Lower lobe of right lung (tissue), 2 donors: ENCODE data around the gene FFAR4. TPM values are rescaled to one million over a fixed set of nuclear protein-coding genes. Genes with fewer than 3 reads are reported as not detected.

Experiments used
- ATAC-seq, 2 donors: fragments of 200-7000 bp; cut with Tn5 transposase; one replicate each; pipeline ENCODE4 v1.9.1; 2020 to 2022; ENCODE audit warnings: mild to moderate bottlenecking in 2 of 2, moderate library complexity in 2 of 2
- DNase-seq: peaks from one replicate; pipeline ENCODE4 v3.0.0-alpha.2; 2020
- H3K27ac ChIP-seq: fragments of 200-600 bp; one replicate; pipeline ENCODE4 v1.8.0; 2022
- H3K27me3 ChIP-seq: fragments of 200-600 bp; one replicate; pipeline ENCODE4 v1.8.0; 2022; ENCODE audit warnings: low read depth
- H3K36me3 ChIP-seq: fragments of 200-600 bp; one replicate; pipeline ENCODE4 v1.8.0; 2022; ENCODE audit warnings: mild to moderate bottlenecking
- H3K4me1 ChIP-seq: fragments of 200-600 bp; one replicate; pipeline ENCODE4 v1.8.0; 2022
- H3K4me3 ChIP-seq: fragments of 200-600 bp; one replicate; pipeline ENCODE4 v1.8.0; 2022; ENCODE audit warnings: mild to moderate bottlenecking
- H3K9me3 ChIP-seq: fragments of 200-600 bp; one replicate; pipeline ENCODE4 v1.8.0; 2022
- CTCF ChIP-seq: fragments of 200-600 bp; IDR thresholded peaks from one replicate; pipeline ENCODE4 v1.8.0; 2022; ENCODE audit warnings: antibody characterized with exemption, mild to moderate bottlenecking
- intact Hi-C: fragments of 100-400 bp; cut with DNase I; formaldehyde crosslinking; loops from one replicate; pipeline ENCODE4 v1.11.0; 2022
- total RNA-seq: library from RNA; stranded (reverse); fragmentation: NEBNext Ultra II Directional; extraction: Animal tissue kit (Norgen Biotek cat#: 25700); gene quantifications from one replicate; pipeline ENCODE4 v1.2.1, GENCODE V29; 2021
- donor health status: DM: no; HTN: yes; CAD: no; lungs with severe emphysema.

FFAR4 gene
- total RNA-seq, 1 donor from 2014 or later: 13.7 TPM

- H3K4me3 ChIP-seq: no peak overlapping the region
- TF ChIP-seq CTCF: no peak
- H3K36me3 ChIP-seq: no peaks in the 10 kb centered on the region
- ATAC-seq (peak; percentile 68 to 72), DNase-seq (peak; percentile 64)
- intact Hi-C loops: no loop called here
- no peaks in the 10 kb centered on the region for H3K9me3 ChIP-seq
- H3K27ac ChIP-seq: no peak overlapping the region
- peaks cover 19% of the 10 kb centered on the region for H3K27me3 ChIP-seq
- peaks cover 14% of the 10 kb centered on the region for H3K4me1 ChIP-seq
Observed at GRCh38 chr10:93573051-93573909, 6.8 kb downstream of the FFAR4 start.

GRCh38 chr10:93573924-93574323 lies 7.5 kb downstream of the FFAR4 start:
- H3K27me3 ChIP-seq: peaks cover 13% of the 10 kb centered on the region
- no peak for TF ChIP-seq CTCF
- DNase-seq (no peak), ATAC-seq (no peak)
- no peaks in the 10 kb centered on the region for H3K36me3 ChIP-seq
- intact Hi-C loops: no loop called here
- no peak overlapping the region for H3K27ac ChIP-seq
- peaks cover 14% of the 10 kb centered on the region for H3K4me1 ChIP-seq
- no peak overlapping the region for H3K4me3 ChIP-seq
- no peaks in the 10 kb centered on the region for H3K9me3 ChIP-seq

GRCh38 chr10:93576888-93577287 lies 10.4 kb downstream of the FFAR4 start:
- Histone ChIP-seq H3K27ac (no peak overlapping the region), H3K27me3 (peaks cover 3% of the 10 kb centered on the region), H3K9me3 (no peaks in the 10 kb centered on the region), H3K4me1 (peaks cover 14% of the 10 kb centered on the region), H3K4me3 (no peak overlapping the region), H3K36me3 (no peaks in the 10 kb centered on the region)
- no peak for TF ChIP-seq CTCF
- ATAC-seq: no peak
- DNase-seq: no peak
- intact Hi-C loops: no loop called here

DNA sequence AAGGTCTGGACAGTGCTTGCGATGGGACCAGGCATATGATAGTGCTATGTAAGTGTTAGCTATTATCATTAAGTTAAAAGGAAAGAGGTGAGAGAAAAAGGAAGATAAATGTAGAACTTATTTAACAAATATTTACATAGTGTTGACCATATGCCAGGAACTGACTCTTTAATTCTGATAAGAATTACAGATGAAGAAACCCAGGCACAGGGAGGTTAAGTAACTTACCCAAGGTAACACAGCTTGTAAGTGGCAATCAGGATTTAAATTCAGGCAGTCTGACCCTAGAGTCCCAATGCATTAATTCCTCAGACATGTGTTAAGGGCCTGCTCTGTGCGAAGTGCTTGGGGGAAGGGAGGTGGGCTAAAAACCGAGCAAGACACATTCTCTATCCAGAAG lies 11.1 kb downstream of the FFAR4 start:
- no peak for DNase-seq
- Histone ChIP-seq H3K36me3 (no peaks in the 10 kb centered on the region), H3K27me3 (peaks cover 3% of the 10 kb centered on the region), H3K9me3 (no peaks in the 10 kb centered on the region), H3K4me3 (no peak overlapping the region), H3K27ac (no peak overlapping the region), H3K4me1 (peaks cover 11% of the 10 kb centered on the region)
- no peak for ATAC-seq
- TF ChIP-seq CTCF: no peak
- intact Hi-C loops: no loop called here

DNA sequence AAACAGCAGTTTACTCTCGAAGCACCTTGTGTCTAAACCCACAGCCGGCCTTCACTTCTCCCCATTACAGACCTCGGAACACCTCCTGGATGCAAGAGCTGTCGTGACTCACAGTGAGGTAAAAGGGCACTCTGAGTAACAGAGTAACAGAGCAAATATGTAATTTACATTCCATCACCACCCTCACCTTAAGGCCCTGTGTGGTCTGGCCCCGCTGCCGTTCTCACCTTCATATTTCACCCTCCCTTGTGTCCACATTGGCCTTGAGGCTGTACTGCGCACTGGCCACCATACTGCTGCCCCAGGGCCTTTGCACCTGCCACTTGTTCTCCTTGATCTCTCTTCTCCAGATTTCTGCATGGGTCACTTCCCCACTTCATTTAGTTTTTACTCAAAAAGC lies 12.6 kb downstream of the FFAR4 start:
- no peak for TF ChIP-seq CTCF
- DNase-seq (no peak), ATAC-seq (no peak)
- H3K4me3 ChIP-seq: no peak overlapping the region
- no peaks in the 10 kb centered on the region for H3K36me3 ChIP-seq
- no peaks in the 10 kb centered on the region for H3K4me1 ChIP-seq
- no peaks in the 10 kb centered on the region for H3K27me3 ChIP-seq
- no peaks in the 10 kb centered on the region for H3K9me3 ChIP-seq
- intact Hi-C loops: no loop called here
- H3K27ac ChIP-seq: no peak overlapping the region
